Liver (tissue), 9 donors: ENCODE data around the gene CPNE1. TPM values are rescaled to one million over a fixed set of nuclear protein-coding genes. Genes with fewer than 3 reads are reported as not detected.
A peak's percentile ranks its signal among the peaks of the same experiment; 100 is the strongest.

Experiments used
- DNase-seq: peaks from one replicate; pipeline ENCODE4 v3.0.0-alpha.2; 2017; ENCODE audit warnings: low spot score
- H3K27ac ChIP-seq, 2 donors: one replicate each; pipeline ENCODE4 v1.7.0; 2013; ENCODE audit warnings: inconsistent platforms in 2 of 2, low read length in 2 of 2, control low read depth in 1 of 2, low read depth in 1 of 2, mild to moderate bottlenecking in 1 of 2
- H3K27me3 ChIP-seq, 4 donors: one replicate each; pipeline versions ENCODE4 v1.6.1 to v1.7.0; 2013; ENCODE audit warnings: low read length in 3 of 4, inconsistent platforms in 1 of 4, mild to moderate bottlenecking in 1 of 4, moderate library complexity in 1 of 4; ENCODE audit not compliant: control insufficient read depth in 4 of 4, insufficient read depth in 4 of 4
- H3K36me3 ChIP-seq, 4 donors: one replicate each; pipeline versions ENCODE4 v1.6.1 to v1.7.0; 2013; ENCODE audit warnings: low read length in 3 of 4, mild to moderate bottlenecking in 3 of 4, low read depth in 1 of 4, moderate library complexity in 1 of 4; ENCODE audit not compliant: control insufficient read depth in 4 of 4, insufficient read depth in 3 of 4
- H3K4me1 ChIP-seq, 4 donors: one replicate each; pipeline versions ENCODE4 v1.6.1 to v1.7.0; 2013; ENCODE audit warnings: low read length in 3 of 4, mild to moderate bottlenecking in 3 of 4, moderate library complexity in 1 of 4; ENCODE audit not compliant: control insufficient read depth in 4 of 4, insufficient read depth in 4 of 4
- H3K4me3 ChIP-seq, 3 donors: one replicate each; pipeline versions ENCODE4 v1.6.1 to v1.7.0; 2013; ENCODE audit warnings: low read length in 3 of 3, control low read depth in 1 of 3, low read depth in 1 of 3, mild to moderate bottlenecking in 1 of 3
- H3K9ac ChIP-seq, 2 donors: one replicate each; pipeline ENCODE4 v1.7.0; 2013; ENCODE audit warnings: low read length in 2 of 2, mild to moderate bottlenecking in 2 of 2, moderate library complexity in 2 of 2, control low read depth in 1 of 2, low read depth in 1 of 2
- H3K9me3 ChIP-seq, 4 donors: one replicate each; pipeline versions ENCODE4 v1.6.1 to v1.7.0; 2013; ENCODE audit warnings: low read length in 3 of 4; ENCODE audit not compliant: control insufficient read depth in 4 of 4
- CTCF ChIP-seq: fragments of 150-350 bp; IDR thresholded peaks from 2 replicates; pipeline ENCODE4 v1.5.1; 2017; ENCODE audit warnings: improper control_type of control experiment, low read depth, low read length; ENCODE audit not compliant: missing input control
- FOXA1 ChIP-seq: IDR thresholded peaks from 2 replicates; pipeline ENCODE4 v1.6.1; 2016; ENCODE audit warnings: antibody characterized with exemption
- GABPA ChIP-seq, 2 donors: IDR thresholded peaks in 1 of 2; conservative IDR thresholded peaks in 1 of 2; 2 replicates each; pipeline ENCODE4 v1.6.1; 2016; ENCODE audit warnings: antibody characterized with exemption in 2 of 2, mild to moderate bottlenecking in 1 of 2, moderate library complexity in 1 of 2
- RAD21 ChIP-seq, 2 donors: IDR thresholded peaks; 2 replicates each; pipeline ENCODE4 v1.6.1; 2016; ENCODE audit warnings: antibody characterized with exemption in 2 of 2, mild to moderate bottlenecking in 2 of 2
- SP1 ChIP-seq: IDR thresholded peaks from 2 replicates; pipeline ENCODE4 v1.6.1; 2018; ENCODE audit warnings: antibody characterized with exemption, mild to moderate bottlenecking
- TAF1 ChIP-seq: conservative IDR thresholded peaks from 2 replicates; pipeline ENCODE4 v1.6.1; 2016; ENCODE audit warnings: antibody characterized with exemption, mild to moderate bottlenecking
- YY1 ChIP-seq: IDR thresholded peaks from 2 replicates; pipeline ENCODE4 v1.6.1; 2016; ENCODE audit warnings: antibody characterized with exemption, mild to moderate bottlenecking
- WGBS: extraction: QIAGEN DNeasy Blood & Tissue Kit; methylation state at CpG from one replicate; pipeline ENCODE4 v1.1.7; 2013; 5-methylcytosine and 5-hydroxymethylcytosine counted together
- polyA plus RNA-seq, 2 donors: library from polyadenylated mRNA; stranded (reverse) in 1 of 2; unstranded in 1 of 2; fragments of 200-250 nt in 1 of 2; fragments of >200 nt in 1 of 2; fragmentation: Nextera tagmentation in 1 of 2; extraction: Ambion mirVana in 1 of 2; gene quantifications; one replicate each; pipeline versions ENCODE4 v1.2.1 to v1.2.3, GENCODE V29; 2013 to 2015
- total RNA-seq, 2 donors: library from RNA; depleted of rRNA; stranded (reverse); fragments of >200 nt; gene quantifications; one replicate each; pipeline ENCODE4 v1.2.3, GENCODE V29; 2014
- TF ChIP-seq, protein P1 (sequence below): IDR thresholded peaks from 2 replicates; pipeline ENCODE4 v1.6.1; 2016; ENCODE audit warnings: antibody characterized with exemption
- donor health status: healthy.
- donor health status: healthy.
- donor health status: healthy.
- donor health status: healthy.
- donor health status: healthy.

The CPNE1 gene
- total and polyA plus RNA-seq, 4 donors: 25.5 to 55.4 (median 50.5) TPM

DNA sequence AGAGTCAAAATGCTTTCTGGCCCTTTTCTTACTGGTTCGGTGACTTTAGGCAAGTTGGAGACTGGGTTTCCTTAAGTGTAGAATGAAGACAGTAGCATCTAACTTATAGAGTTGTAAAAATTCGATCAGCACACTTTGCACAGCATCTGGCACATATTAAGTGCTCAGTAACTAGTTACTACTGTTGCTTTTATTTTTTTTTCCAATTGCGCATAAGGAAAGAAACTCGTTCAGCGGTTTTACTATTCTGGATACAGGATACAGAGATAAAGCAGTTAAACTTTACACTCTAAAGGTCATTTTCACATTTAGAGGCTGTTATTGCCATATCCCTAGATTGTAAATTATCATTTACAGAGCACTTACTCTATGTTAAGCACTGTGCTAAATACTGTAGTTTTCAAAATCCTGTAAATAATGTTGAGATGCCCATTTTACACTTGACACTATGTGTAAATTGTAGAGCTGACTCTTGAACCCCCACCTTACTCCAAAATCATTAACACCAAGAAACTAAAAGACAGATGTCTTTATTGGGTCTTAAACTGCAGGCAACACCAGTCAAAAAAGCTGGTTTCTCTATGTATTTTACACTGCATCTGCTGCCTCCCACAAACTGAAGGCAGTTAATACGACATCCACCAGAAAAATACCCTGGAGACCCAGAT is 35.4 kb upstream of the CPNE1 start:
- Histone ChIP-seq H3K27me3 (no peaks in the 10 kb centered on the region), H3K4me3 (peak overlapping the region; percentile 69 to 87 (median 82)), H3K4me1 (peaks cover 0 to 36% (median 27%) of the 10 kb centered on the region in 4 donors), H3K9ac (peak overlapping the region; percentile 48 to 64), H3K27ac (peak overlapping the region; percentile 83 to 86), H3K9me3 (no peaks in the 10 kb centered on the region), H3K36me3 (peaks cover 8 to 30% (median 28%) of the 10 kb centered on the region in 4 donors)
- no peak for TF ChIP-seq YY1
- no peak for TF ChIP-seq CTCF
- TF ChIP-seq TAF1: peak; percentile 18
- TF ChIP-seq, protein P1, sequence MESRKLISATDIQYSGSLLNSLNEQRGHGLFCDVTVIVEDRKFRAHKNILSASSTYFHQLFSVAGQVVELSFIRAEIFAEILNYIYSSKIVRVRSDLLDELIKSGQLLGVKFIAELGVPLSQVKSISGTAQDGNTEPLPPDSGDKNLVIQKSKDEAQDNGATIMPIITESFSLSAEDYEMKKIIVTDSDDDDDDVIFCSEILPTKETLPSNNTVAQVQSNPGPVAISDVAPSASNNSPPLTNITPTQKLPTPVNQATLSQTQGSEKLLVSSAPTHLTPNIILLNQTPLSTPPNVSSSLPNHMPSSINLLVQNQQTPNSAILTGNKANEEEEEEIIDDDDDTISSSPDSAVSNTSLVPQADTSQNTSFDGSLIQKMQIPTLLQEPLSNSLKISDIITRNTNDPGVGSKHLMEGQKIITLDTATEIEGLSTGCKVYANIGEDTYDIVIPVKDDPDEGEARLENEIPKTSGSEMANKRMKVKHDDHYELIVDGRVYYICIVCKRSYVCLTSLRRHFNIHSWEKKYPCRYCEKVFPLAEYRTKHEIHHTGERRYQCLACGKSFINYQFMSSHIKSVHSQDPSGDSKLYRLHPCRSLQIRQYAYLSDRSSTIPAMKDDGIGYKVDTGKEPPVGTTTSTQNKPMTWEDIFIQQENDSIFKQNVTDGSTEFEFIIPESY: no peak
- TF ChIP-seq SP1: no peak
- no peak for TF ChIP-seq RAD21 (IDR thresholded peaks at IDR 0.05)
- no peak for TF ChIP-seq FOXA1
- 16% methylated on average over 6 of the region's 6 CpGs for WGBS
- no peak for DNase-seq

GRCh38 chr20:35699127-35699956 is 34.6 kb upstream of the CPNE1 start, which contains the start of the genes NFS1 and ROMO1:
Gene NFS1 (minus strand): TSS chr20:35699352. CDS start chr20:35699288, 64 bp downstream.
Gene ROMO1 (plus strand): TSS chr20:35699405. CDS start chr20:35699633, 228 bp downstream.
- under 1% methylated on average over 81 of the region's 81 CpGs for WGBS
- peak; percentile 85 to 96 for TF ChIP-seq GABPA (IDR thresholded peaks at IDR 0.05 in 1 of 2, conservative IDR thresholded peaks at IDR 0.05 in 1 of 2)
- no peak for TF ChIP-seq SP1
- peak; percentile 72 for TF ChIP-seq YY1
- peak in 1 of 2 donors; percentile 49 for TF ChIP-seq RAD21 (IDR thresholded peaks at IDR 0.05)
- TF ChIP-seq CTCF: peak; percentile 7
- Histone ChIP-seq H3K4me1 (peaks cover 0 to 36% (median 28%) of the 10 kb centered on the region in 4 donors), H3K9me3 (no peaks in the 10 kb centered on the region), H3K36me3 (peaks cover 4 to 23% (median 22%) of the 10 kb centered on the region in 4 donors), H3K9ac (peak within 1 kb of the TSS; percentile 64 to 68), H3K4me3 (peak within 1 kb of the TSS; percentile 69 to 87 (median 82)), H3K27ac (peak within 1 kb of the TSS; percentile 83 to 86), H3K27me3 (no peaks in the 10 kb centered on the region)
- peak; percentile 86 for DNase-seq
